ENCODE measurements around the gene BRD1.

The BRD1 gene

GRCh38 chr22:49770547-49771265 lies 57.0 kb downstream of the BRD1 start:
- H3K9ac ChIP-seq (ENCODE audit: low read length in 5 of 5), result no peak overlapping the region
- H3K9me3 ChIP-seq (ENCODE audit: control insufficient read depth in 5 of 5, low read length in 5 of 5), result peaks cover 2 to 18% (median 15%) of the 10 kb centered on the region in 5 donors
- H3K27me3 ChIP-seq (ENCODE audit: control insufficient read depth in 5 of 5, insufficient read depth in 4 of 5, low read length in 5 of 5), result no peaks in the 10 kb centered on the region
- no peak overlapping the region for H3K4me3 ChIP-seq (ENCODE audit: low read depth in 1 of 5, low read length in 5 of 5)
- H3K27ac ChIP-seq (ENCODE audit: low read depth, low read length), result no peak overlapping the region
- H3K4me1 ChIP-seq (ENCODE audit: control insufficient read depth in 5 of 5, insufficient read depth in 5 of 5, low read length in 5 of 5), result peaks cover 0 to 7% (median 2%) of the 10 kb centered on the region in 5 donors
- H3K36me3 ChIP-seq (ENCODE audit: control insufficient read depth in 5 of 5, insufficient read depth in 5 of 5, low read length in 5 of 5), result peaks cover 0 to 36% (median 29%) of the 10 kb centered on the region in 5 donors

- Histone ChIP-seq H3K36me3 (ENCODE audit: control insufficient read depth in 5 of 5, insufficient read depth in 5 of 5, low read length in 5 of 5) (peaks cover 0 to 29% (median 22%) of the 10 kb centered on the region in 5 donors), H3K27me3 (ENCODE audit: control insufficient read depth in 5 of 5, insufficient read depth in 4 of 5, low read length in 5 of 5) (no peaks in the 10 kb centered on the region), H3K9me3 (ENCODE audit: control insufficient read depth in 5 of 5, low read length in 5 of 5) (peaks cover 2 to 18% (median 17%) of the 10 kb centered on the region in 5 donors), H3K4me3 (ENCODE audit: low read depth in 1 of 5, low read length in 5 of 5) (no peak overlapping the region), H3K4me1 (ENCODE audit: control insufficient read depth in 5 of 5, insufficient read depth in 5 of 5, low read length in 5 of 5) (peaks cover 0 to 7% (median 2%) of the 10 kb centered on the region in 5 donors), H3K27ac (ENCODE audit: low read depth, low read length) (no peak overlapping the region), H3K9ac (ENCODE audit: low read length in 5 of 5) (no peak overlapping the region)
Observed at GRCh38 chr22:49769691-49770546, 57.8 kb downstream of the BRD1 start.

- Histone ChIP-seq H3K27me3 (ENCODE audit: control insufficient read depth in 5 of 5, insufficient read depth in 4 of 5, low read length in 5 of 5) (peaks cover 0 to 2% (median 2%) of the 10 kb centered on the region in 5 donors), H3K4me3 (ENCODE audit: low read depth in 1 of 5, low read length in 5 of 5) (no peak overlapping the region), H3K4me1 (ENCODE audit: control insufficient read depth in 5 of 5, insufficient read depth in 5 of 5, low read length in 5 of 5) (peaks cover 0 to 9% (median 2%) of the 10 kb centered on the region in 5 donors), H3K9ac (ENCODE audit: low read length in 5 of 5) (no peak overlapping the region), H3K36me3 (ENCODE audit: control insufficient read depth in 5 of 5, insufficient read depth in 5 of 5, low read length in 5 of 5) (peaks cover 0 to 21% (median 14%) of the 10 kb centered on the region in 5 donors), H3K9me3 (ENCODE audit: control insufficient read depth in 5 of 5, low read length in 5 of 5) (peaks cover 2 to 18% (median 17%) of the 10 kb centered on the region in 5 donors), H3K27ac (ENCODE audit: low read depth, low read length) (no peak overlapping the region)
Observed at GRCh38 chr22:49768951-49769690, 58.6 kb downstream of the BRD1 start.

DNA sequence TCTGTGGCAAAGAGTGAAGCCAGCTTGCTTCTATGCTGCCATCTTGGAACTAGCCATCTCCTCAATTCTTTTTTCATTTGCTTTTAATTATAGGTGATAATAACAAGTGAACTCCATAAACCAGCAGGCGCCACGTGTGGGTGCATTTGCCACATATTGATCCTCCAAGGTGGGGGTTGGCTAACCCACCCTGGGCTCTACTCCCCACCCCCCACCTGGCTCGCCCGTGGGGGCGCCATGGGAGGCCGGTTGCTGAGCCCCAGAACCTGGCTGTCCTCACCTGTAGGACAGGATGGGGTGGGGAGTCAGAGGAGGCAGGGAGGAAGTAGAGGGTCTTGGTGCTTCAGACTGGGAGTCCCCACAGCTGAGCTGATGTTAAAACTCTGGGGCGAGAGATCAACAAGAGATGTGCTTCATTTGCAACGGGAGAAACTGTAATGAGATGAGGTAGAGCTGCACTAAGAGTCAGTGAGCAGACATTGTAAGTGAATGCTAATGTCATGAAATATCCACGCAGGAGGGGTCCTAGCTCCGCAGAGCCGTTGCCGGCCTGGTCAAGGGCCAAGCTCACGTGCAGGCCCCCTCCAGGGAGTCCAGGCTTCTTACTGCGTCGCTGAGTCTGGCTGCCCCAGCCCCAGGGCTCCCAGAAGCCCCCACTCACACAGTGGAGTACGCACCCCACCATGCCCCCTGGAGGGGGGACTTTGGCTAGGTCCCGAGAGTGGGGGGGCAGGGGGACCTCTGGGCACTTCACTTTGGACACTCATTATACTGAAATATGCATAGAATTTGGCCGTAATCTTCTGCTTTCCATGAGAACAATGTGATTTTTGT lies 59.4 kb downstream of the BRD1 start:
- Histone ChIP-seq H3K36me3 (ENCODE audit: control insufficient read depth in 5 of 5, insufficient read depth in 5 of 5, low read length in 5 of 5) (peaks cover 0 to 13% (median 6%) of the 10 kb centered on the region in 5 donors), H3K27ac (ENCODE audit: low read depth, low read length) (no peak overlapping the region), H3K27me3 (ENCODE audit: control insufficient read depth in 5 of 5, insufficient read depth in 4 of 5, low read length in 5 of 5) (peaks cover 0 to 7% (median 3%) of the 10 kb centered on the region in 5 donors), H3K9ac (ENCODE audit: low read length in 5 of 5) (no peak overlapping the region), H3K9me3 (ENCODE audit: control insufficient read depth in 5 of 5, low read length in 5 of 5) (peaks cover 2 to 18% (median 17%) of the 10 kb centered on the region in 5 donors), H3K4me3 (ENCODE audit: low read depth in 1 of 5, low read length in 5 of 5) (no peak overlapping the region), H3K4me1 (ENCODE audit: control insufficient read depth in 5 of 5, insufficient read depth in 5 of 5, low read length in 5 of 5) (peaks cover 0 to 11% (median 2%) of the 10 kb centered on the region in 5 donors)

DNA sequence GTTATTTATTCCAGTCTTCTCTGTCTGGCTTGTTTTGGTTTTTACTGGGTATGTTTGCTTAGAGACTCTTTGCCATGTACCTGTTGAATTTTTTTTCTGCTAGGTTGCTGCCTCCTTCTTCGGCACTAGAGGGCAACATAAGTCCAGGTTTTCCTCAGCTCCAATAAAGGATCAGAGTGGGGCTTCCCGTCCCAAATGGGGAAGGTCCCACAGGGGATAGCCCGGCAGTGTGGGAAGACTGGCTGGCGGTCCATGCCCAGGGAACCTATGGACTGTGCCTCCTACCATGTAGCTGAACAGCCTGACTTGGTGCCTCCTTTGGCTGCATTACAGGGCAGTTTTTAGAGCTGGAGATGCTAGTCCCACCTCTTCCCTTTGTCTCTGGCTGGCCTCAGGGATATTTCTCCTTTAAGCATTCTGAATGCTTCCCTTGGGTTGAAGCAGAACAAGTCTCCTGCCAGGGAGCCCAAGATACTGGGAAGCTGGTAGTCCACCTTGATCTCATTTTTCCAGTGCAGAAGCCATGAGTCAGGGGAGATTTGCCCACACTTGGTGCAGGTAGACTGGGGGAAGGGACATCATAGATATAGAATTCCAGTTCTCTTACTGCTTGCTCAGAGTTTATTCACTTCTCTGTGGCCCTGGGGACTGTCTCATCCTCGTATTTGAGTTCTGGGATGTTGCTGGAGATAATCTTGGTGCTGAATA lies 60.2 kb downstream of the BRD1 start:
- Histone ChIP-seq H3K27ac (ENCODE audit: low read depth, low read length) (no peak overlapping the region), H3K4me3 (ENCODE audit: low read depth in 1 of 5, low read length in 5 of 5) (no peak overlapping the region), H3K4me1 (ENCODE audit: control insufficient read depth in 5 of 5, insufficient read depth in 5 of 5, low read length in 5 of 5) (peaks cover 0 to 11% (median 2%) of the 10 kb centered on the region in 5 donors), H3K9me3 (ENCODE audit: control insufficient read depth in 5 of 5, low read length in 5 of 5) (peaks cover 2 to 18% (median 17%) of the 10 kb centered on the region in 5 donors), H3K36me3 (ENCODE audit: control insufficient read depth in 5 of 5, insufficient read depth in 5 of 5, low read length in 5 of 5) (peaks cover 0 to 7% (median 2%) of the 10 kb centered on the region in 5 donors), H3K9ac (ENCODE audit: low read length in 5 of 5) (no peak overlapping the region), H3K27me3 (ENCODE audit: control insufficient read depth in 5 of 5, insufficient read depth in 4 of 5, low read length in 5 of 5) (peaks cover 3 to 7% (median 3%) of the 10 kb centered on the region in 5 donors)

GRCh38 chr22:49765951-49766350 lies 61.7 kb downstream of the BRD1 start:
- Histone ChIP-seq H3K9ac (ENCODE audit: low read length in 5 of 5) (no peak overlapping the region), H3K27me3 (ENCODE audit: control insufficient read depth in 5 of 5, insufficient read depth in 4 of 5, low read length in 5 of 5) (peaks cover 3 to 10% (median 3%) of the 10 kb centered on the region in 5 donors), H3K4me1 (ENCODE audit: control insufficient read depth in 5 of 5, insufficient read depth in 5 of 5, low read length in 5 of 5) (peaks cover 0 to 11% (median 2%) of the 10 kb centered on the region in 5 donors), H3K9me3 (ENCODE audit: control insufficient read depth in 5 of 5, low read length in 5 of 5) (peaks cover 2 to 18% (median 17%) of the 10 kb centered on the region in 5 donors), H3K36me3 (ENCODE audit: control insufficient read depth in 5 of 5, insufficient read depth in 5 of 5, low read length in 5 of 5) (no peaks in the 10 kb centered on the region), H3K27ac (ENCODE audit: low read depth, low read length) (no peak overlapping the region), H3K4me3 (ENCODE audit: low read depth in 1 of 5, low read length in 5 of 5) (no peak overlapping the region)

DNA sequence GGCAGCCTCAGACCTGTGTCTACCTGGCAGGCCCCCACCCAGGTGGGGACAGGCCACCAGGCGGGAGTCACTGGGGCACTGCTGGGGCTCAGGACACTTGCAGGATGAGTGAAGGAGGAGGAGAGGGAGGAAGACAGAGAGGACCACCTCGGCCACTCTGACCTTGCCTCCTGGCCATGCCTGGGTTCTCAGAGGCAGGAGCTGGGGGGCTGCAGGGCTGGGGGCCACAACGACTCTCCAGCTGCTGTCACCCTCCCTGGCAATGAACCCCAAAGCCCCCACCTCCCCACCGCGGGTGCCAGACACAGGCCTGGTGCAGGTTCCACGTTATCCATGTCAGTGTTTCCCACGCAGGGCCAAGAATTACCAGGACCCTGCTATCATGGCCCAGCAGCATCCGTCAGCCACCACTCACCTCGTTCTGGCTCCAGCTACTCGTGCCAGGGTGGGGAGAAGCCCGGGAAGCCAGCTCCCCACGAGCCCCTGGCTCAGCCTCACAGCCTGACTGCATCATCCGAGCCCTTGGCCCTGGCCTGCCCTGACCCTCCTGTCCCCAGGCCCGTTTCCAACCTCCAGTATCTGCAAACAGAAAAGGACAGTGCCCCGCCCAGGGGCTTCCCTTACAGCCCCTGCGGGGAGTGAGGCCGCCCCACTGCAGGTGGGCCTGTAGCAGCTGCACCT lies 62.4 kb downstream of the BRD1 start:
- no peak overlapping the region for H3K4me3 ChIP-seq (ENCODE audit: low read depth in 1 of 5, low read length in 5 of 5)
- peaks cover 2 to 18% (median 17%) of the 10 kb centered on the region in 5 donors for H3K9me3 ChIP-seq (ENCODE audit: control insufficient read depth in 5 of 5, low read length in 5 of 5)

GRCh38 chr22:49764127-49764581 lies 63.5 kb downstream of the BRD1 start:
- H3K36me3 ChIP-seq (ENCODE audit: control insufficient read depth in 5 of 5, insufficient read depth in 5 of 5, low read length in 5 of 5), result no peaks in the 10 kb centered on the region
- no peak overlapping the region for H3K9ac ChIP-seq (ENCODE audit: low read length in 5 of 5)
- peaks cover 0 to 4% (median 0%) of the 10 kb centered on the region in 5 donors for H3K4me1 ChIP-seq (ENCODE audit: control insufficient read depth in 5 of 5, insufficient read depth in 5 of 5, low read length in 5 of 5)
- no peak overlapping the region for H3K4me3 ChIP-seq (ENCODE audit: low read depth in 1 of 5, low read length in 5 of 5)
- H3K27ac ChIP-seq (ENCODE audit: low read depth, low read length), result no peak overlapping the region
- H3K27me3 ChIP-seq (ENCODE audit: control insufficient read depth in 5 of 5, insufficient read depth in 4 of 5, low read length in 5 of 5), result peaks cover 3 to 17% (median 3%) of the 10 kb centered on the region in 5 donors
- peaks cover 2 to 18% (median 17%) of the 10 kb centered on the region in 5 donors for H3K9me3 ChIP-seq (ENCODE audit: control insufficient read depth in 5 of 5, low read length in 5 of 5)

More for the DNA sequence above, 62.4 kb downstream of the BRD1 start:
- H3K36me3 ChIP-seq (ENCODE audit: control insufficient read depth in 5 of 5, insufficient read depth in 5 of 5, low read length in 5 of 5), result no peaks in the 10 kb centered on the region
- H3K4me1 ChIP-seq (ENCODE audit: control insufficient read depth in 5 of 5, insufficient read depth in 5 of 5, low read length in 5 of 5), result peaks cover 0 to 6% (median 0%) of the 10 kb centered on the region in 5 donors
- H3K9ac ChIP-seq (ENCODE audit: low read length in 5 of 5), result no peak overlapping the region
- H3K27ac ChIP-seq (ENCODE audit: low read depth, low read length), result no peak overlapping the region
- peaks cover 3 to 17% (median 3%) of the 10 kb centered on the region in 5 donors for H3K27me3 ChIP-seq (ENCODE audit: control insufficient read depth in 5 of 5, insufficient read depth in 4 of 5, low read length in 5 of 5)

All from subcutaneous abdominal adipose tissue (tissue), 5 donors.